Measurements from ENCODE around the gene EYS. TPM values are rescaled to one million over a fixed set of nuclear protein-coding genes. Genes with fewer than 3 reads are reported as not detected.

The EYS gene
- total RNA-seq, 2 donors from 2014 or later: not detected

DNA sequence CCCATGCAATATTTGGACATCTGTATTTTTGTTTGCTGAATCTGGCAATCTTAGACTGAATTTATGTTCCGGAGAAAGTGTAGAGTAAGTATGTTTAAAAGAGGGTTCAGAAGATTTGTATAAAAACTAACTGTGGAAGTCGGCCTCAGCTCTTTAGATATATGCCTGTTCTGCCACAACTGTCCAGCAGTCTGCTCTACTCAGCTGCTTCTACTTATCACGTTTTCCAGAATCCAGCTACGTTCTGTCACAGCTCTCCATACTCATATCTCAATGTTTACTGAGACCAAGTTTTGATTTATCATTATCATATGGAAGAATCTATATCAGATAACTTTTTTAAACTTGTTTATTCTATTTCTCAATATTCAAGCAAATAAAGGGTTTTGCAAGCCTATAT lies 721.3 kb downstream of the EYS start:
- no peaks in the 10 kb centered on the region for H3K4me1 ChIP-seq (ENCODE audit: control insufficient read depth in 1 of 2, low read depth in 2 of 2)
- TF ChIP-seq, protein P1, sequence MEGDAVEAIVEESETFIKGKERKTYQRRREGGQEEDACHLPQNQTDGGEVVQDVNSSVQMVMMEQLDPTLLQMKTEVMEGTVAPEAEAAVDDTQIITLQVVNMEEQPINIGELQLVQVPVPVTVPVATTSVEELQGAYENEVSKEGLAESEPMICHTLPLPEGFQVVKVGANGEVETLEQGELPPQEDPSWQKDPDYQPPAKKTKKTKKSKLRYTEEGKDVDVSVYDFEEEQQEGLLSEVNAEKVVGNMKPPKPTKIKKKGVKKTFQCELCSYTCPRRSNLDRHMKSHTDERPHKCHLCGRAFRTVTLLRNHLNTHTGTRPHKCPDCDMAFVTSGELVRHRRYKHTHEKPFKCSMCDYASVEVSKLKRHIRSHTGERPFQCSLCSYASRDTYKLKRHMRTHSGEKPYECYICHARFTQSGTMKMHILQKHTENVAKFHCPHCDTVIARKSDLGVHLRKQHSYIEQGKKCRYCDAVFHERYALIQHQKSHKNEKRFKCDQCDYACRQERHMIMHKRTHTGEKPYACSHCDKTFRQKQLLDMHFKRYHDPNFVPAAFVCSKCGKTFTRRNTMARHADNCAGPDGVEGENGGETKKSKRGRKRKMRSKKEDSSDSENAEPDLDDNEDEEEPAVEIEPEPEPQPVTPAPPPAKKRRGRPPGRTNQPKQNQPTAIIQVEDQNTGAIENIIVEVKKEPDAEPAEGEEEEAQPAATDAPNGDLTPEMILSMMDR (IDR thresholded peaks at IDR 0.05): no peak
- no peak overlapping the region for H3K27ac ChIP-seq
- H3K36me3 ChIP-seq: no peaks in the 10 kb centered on the region
- no peaks in the 10 kb centered on the region for H3K27me3 ChIP-seq (replicated peaks; ENCODE audit: insufficient read depth)
- H3K9me3 ChIP-seq: no peaks in the 10 kb centered on the region
- DNase-seq (ENCODE audit: low spot score) (no peak), ATAC-seq (ENCODE audit: insufficient number of reproducible peaks, low FRiP score, low read depth) (no peak)
- H3K4me3 ChIP-seq: no peak overlapping the region

DNA sequence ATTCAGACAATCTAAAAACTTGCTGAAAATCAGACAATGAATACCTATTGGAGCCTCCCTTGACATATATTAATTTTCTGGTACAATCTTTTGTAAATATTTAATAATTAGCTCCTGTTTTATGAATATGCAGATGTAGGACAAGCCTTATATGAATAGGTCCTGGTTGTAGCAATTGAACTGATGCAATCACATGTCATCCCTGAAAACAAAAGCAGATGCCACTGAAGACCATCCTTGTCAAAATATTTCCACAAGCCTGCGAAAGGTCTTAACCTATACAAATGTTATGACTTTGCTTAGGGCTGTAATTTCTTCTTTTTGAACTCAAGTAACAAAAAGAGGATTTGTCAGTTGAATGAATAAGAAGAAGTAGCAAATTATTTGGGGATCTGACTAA lies 722.1 kb downstream of the EYS start:
- no peaks in the 10 kb centered on the region for H3K4me1 ChIP-seq (ENCODE audit: control insufficient read depth in 1 of 2, low read depth in 2 of 2)
- DNase-seq (ENCODE audit: low spot score): no peak
- no peaks in the 10 kb centered on the region for H3K9me3 ChIP-seq
- TF ChIP-seq, protein P1 (IDR thresholded peaks at IDR 0.05): no peak
- no peaks in the 10 kb centered on the region for H3K36me3 ChIP-seq
- no peaks in the 10 kb centered on the region for H3K27me3 ChIP-seq (replicated peaks; ENCODE audit: insufficient read depth)
- H3K4me3 ChIP-seq: no peak overlapping the region
- H3K27ac ChIP-seq: no peak overlapping the region
- ATAC-seq (ENCODE audit: insufficient number of reproducible peaks, low FRiP score, low read depth): no peak

GRCh38 chr6:64983089-64983488 lies 723.9 kb downstream of the EYS start:
- Histone ChIP-seq H3K27me3 (replicated peaks; ENCODE audit: insufficient read depth) (no peaks in the 10 kb centered on the region), H3K4me1 (ENCODE audit: control insufficient read depth in 1 of 2, low read depth in 2 of 2) (no peaks in the 10 kb centered on the region), H3K9me3 (no peaks in the 10 kb centered on the region), H3K4me3 (no peak overlapping the region), H3K36me3 (no peaks in the 10 kb centered on the region), H3K27ac (no peak overlapping the region)
- ATAC-seq (ENCODE audit: insufficient number of reproducible peaks, low FRiP score, low read depth): no peak
- TF ChIP-seq, protein P1 (IDR thresholded peaks at IDR 0.05): no peak
- no peak for DNase-seq (ENCODE audit: low spot score)

DNA sequence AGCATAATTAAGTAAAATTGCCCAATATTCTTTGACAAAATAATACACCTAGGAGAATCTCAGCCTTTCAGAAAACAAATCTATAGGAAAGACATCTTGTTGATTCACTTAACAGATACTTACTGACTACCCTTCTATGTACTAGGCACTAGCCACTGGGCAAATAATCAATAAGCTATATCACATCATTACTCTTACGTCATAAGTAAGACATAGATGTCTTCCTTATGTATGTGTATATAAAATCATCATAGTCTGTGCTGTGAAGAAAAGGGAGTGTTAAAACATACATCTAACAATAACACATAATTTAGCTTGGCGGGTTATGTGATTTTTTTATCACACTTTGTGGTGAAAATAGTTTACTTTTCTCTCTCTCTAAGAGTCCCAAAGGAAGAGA lies 733.9 kb downstream of the EYS start:
- H3K27me3 ChIP-seq (replicated peaks; ENCODE audit: insufficient read depth): no peaks in the 10 kb centered on the region
- no peak for ATAC-seq (ENCODE audit: insufficient number of reproducible peaks, low FRiP score, low read depth)

GRCh38 chr6:64969139-64969538 lies 737.9 kb downstream of the EYS start:
- no peaks in the 10 kb centered on the region for H3K4me1 ChIP-seq (ENCODE audit: control insufficient read depth in 1 of 2, low read depth in 2 of 2)
- TF ChIP-seq, protein P1 (IDR thresholded peaks at IDR 0.05): no peak
- no peak overlapping the region for H3K27ac ChIP-seq
- ATAC-seq (ENCODE audit: insufficient number of reproducible peaks, low FRiP score, low read depth) (no peak), DNase-seq (ENCODE audit: low spot score) (no peak)
- no peak overlapping the region for H3K4me3 ChIP-seq
- no peaks in the 10 kb centered on the region for H3K9me3 ChIP-seq
- H3K36me3 ChIP-seq: no peaks in the 10 kb centered on the region
- no peaks in the 10 kb centered on the region for H3K27me3 ChIP-seq (replicated peaks; ENCODE audit: insufficient read depth)

More for the DNA sequence above, 733.9 kb downstream of the EYS start:
- H3K9me3 ChIP-seq: no peaks in the 10 kb centered on the region
- no peak overlapping the region for H3K4me3 ChIP-seq
- TF ChIP-seq, protein P1 (IDR thresholded peaks at IDR 0.05): no peak
- no peak for DNase-seq (ENCODE audit: low spot score)
- H3K27ac ChIP-seq: no peak overlapping the region
- H3K4me1 ChIP-seq (ENCODE audit: control insufficient read depth in 1 of 2, low read depth in 2 of 2): no peaks in the 10 kb centered on the region
- no peaks in the 10 kb centered on the region for H3K36me3 ChIP-seq

Measured in thoracic aorta (tissue), 2 donors.